ENCODE measurements around the gene CSNK1G2.

CSNK1G2 gene

DNA sequence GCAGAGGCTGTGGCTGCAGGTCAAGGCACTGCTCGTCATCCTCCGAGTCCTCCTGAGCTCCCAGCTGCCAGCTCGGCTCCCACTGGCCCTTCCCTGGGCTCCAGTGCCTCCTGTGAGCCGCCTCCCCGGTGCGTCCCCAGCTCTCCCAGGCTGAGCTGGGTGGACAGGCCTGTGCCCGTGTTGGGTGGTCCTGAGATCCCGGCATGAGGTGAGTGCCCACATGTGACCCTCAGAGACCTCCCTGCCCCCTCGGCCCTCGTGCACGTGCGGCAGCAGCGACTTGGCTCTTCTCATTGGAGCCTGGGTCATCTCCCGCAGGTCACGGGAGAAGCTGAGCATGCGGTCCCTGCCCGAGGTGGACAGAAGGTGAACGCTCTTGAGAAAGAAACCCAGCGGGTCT is 20.3 kb upstream of the CSNK1G2 start:
- DNase-seq: no peak

GRCh38 chr19:1921326-1921725 is 19.6 kb upstream of the CSNK1G2 start:
- no peak for DNase-seq

DNA sequence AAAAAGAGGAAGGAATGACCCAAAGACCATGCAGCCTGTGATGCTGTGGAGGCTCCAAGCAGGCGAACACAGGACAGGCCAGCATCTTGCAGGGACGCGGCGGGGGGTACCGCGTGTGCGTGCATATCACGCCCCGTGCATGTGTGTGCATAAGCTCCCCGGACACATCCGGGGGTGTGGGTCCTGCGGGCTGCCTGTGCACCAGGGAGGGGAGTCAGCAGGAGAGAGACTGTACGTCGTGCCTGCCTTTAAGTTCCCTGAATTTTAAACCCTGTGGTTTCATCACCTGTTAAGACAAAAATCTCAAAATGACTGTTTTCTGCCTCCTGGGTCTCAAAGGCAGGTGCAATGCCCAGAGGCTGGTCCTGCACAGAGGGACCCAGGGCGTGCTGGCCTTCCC is 19.1 kb upstream of the CSNK1G2 start:
- DNase-seq: no peak

DNA sequence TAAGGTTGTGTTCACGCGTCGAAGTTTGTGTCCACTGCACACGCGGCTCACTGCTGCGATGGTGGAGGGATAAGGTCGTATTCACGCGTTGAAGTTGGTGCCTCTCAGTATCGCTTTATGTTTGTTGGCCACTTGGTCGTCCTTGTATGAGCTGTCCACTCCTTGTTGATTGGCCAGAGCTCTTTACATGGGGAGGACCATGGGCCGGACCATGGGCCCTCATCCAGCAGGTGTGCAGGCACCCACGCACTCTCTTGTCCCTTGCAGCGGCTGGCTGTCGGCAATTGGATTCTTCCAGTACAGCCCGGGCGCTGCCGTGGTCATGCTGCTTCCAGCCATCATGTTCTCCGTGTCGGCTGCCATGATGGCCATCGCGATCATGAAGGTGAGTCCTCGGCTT is 18.2 kb upstream of the CSNK1G2 start:
- DNase-seq: no peak

DNA sequence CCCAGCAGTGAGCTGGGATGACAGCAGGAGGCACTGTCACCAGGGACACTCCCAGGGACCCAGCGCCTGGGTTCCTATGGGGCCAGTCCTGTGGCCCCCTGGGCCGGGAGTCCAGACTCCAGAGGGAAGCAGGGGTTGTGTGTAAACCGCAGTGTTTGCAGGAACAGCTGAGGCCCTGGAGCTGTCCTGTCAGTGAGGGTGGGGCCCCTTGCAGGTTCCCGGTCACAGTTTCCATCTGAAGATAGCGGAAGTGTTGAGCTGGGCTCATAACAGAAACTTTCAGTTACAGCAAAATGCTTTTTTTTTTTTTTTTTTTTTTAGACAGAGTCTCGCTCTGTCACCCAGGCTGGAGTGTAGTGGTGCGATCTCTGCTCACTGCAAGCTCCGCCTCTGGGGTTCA is 17.7 kb upstream of the CSNK1G2 start:
- DNase-seq: no peak

- DNase-seq: no peak
Observed at GRCh38 chr19:1924320-1924961, 16.5 kb upstream of the CSNK1G2 start.

DNA sequence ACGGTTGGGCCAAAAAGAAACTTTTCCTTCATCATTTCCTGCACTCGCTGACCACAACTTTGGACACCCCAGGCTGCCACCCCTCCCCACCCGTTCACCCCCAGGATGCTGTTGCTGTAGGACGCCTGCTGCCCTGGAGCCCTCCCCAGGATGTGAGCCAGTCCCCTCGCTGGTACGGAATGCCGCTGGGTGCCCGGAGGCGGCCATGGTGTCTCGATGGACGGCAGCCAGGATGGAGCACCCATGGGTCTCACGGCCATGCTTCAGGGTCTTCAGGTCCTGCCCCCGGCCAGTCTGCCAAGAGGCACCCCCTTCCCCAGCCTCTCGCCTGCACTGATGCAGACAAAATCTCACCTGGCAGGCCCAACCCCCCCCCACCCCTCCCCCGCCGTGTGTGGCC is 15.4 kb upstream of the CSNK1G2 start:
- DNase-seq: no peak

- DNase-seq: no peak
Observed at GRCh38 chr19:1929021-1929742, 11.8 kb upstream of the CSNK1G2 start.

- no peak for DNase-seq
Observed at GRCh38 chr19:1931445-1931844, 9.5 kb upstream of the CSNK1G2 start.

DNA sequence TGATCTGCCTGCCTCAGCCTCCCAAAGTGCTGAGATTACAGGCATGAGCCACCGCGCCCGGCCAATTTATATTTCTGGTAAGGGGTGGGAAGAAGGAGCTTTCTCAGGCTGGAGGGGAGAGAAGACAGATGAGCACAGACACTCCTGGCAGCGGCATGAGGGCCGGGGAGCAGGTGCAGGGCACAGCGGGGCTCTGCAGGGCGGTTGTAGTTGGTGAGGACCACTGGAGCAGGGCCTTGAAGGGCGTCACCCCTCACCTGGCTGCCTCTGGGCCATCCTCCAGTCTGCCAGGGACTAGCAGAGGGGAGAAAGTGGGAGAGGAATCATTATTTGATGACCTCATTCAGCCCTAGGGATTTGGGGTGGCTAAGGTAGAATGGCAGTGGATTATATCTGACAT is 8.6 kb upstream of the CSNK1G2 start:
- no peak for DNase-seq

GRCh38 chr19:1933244-1933643 is 7.7 kb upstream of the CSNK1G2 start:
- DNase-seq: no peak

DNA sequence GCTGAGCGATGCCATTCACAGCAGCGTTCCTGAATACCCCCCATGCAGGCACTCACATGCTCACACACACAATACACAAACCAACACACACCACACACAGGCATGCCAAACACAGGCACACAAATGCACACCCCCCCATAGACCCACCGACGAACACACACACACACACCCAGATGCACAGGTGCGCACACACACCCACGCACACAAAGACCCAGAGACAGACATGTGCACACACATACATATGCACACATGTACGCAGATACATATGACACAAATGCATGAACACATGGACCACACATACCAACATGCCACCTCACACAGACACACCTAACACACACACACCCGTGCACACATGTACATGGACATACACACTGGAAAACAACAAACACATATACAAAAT is 7.0 kb upstream of the CSNK1G2 start:
- no peak for DNase-seq

- no peak for DNase-seq
Observed at GRCh38 chr19:1935484-1936208, 5.3 kb upstream of the CSNK1G2 start.

DNA sequence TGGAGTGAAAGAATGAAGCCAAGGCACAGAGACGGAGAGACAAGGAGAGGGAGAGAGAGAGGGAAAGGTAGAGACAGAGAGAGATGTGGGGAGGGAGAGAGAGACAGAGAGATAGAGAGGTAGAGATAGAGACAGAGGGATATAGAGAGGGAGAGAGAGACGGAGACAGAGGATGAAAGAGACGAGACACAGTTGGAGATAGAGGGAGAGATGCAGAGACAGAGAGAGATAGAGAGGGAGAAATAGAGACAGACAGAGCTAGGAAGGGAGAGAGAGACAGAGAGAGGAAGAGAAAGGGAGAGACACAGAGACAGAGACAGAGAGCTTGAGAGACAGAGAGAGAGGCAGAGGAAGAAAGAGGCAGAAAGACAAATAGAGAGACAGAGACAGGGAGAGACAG is 4.5 kb upstream of the CSNK1G2 start:
- DNase-seq: no peak

DNA sequence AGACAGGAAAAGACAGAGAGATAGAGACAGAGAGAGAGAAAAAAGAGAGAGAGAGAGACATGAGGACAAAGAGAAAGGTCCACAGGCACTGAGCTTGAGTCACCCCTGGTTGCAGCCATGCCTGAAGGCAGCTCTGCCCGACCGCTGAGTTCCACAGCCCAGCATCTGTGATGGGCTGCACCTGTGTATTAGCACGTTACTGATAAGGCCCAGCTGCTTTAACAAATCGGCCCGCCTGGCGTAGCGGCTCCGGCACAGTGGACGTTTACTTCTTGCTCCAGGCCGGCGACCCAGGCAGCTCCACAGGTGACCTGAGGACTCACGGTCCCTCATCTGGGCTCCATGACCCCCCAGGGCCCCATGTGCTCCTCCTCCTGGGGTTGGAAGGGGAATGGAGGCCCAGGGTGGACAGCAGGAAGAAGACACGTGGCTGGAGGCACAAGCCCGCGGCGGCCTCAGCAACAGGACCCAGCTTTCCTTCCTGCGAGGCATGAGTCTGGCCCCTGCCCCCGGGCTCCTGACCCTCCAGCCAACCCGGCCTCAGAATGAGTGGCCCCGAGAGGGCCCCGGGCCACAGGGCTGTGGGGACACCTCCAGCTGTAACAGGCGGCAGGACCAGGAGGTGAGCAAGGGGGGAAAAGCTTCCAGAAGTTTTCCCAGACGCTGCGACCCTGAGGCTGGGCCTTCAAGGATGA is 3.9 kb upstream of the CSNK1G2 start:
- DNase-seq: no peak

DNA sequence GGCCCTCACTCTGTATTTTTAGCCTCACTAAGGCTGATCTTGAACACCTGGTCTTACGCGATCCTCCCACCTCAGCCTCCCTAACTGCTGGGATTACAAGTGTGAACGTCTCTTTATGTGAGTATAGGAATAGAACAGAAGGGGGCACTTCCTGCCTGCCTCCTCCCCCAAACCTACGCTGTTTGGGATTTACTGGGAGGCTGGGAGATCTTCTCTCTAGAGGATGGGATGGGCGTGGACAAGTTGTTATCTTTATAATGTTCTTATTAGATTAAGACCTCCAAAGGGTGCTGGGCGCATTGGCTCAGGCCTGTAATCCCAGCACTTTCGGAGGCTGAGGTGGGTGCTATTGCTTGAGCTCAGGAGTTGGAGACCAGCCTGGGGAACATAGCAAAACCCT is 2.9 kb upstream of the CSNK1G2 start:
- DNase-seq: no peak

GRCh38 chr19:1942078-1942933 is 1.3 kb downstream of the CSNK1G2 start:
- DNase-seq: no peak

DNA sequence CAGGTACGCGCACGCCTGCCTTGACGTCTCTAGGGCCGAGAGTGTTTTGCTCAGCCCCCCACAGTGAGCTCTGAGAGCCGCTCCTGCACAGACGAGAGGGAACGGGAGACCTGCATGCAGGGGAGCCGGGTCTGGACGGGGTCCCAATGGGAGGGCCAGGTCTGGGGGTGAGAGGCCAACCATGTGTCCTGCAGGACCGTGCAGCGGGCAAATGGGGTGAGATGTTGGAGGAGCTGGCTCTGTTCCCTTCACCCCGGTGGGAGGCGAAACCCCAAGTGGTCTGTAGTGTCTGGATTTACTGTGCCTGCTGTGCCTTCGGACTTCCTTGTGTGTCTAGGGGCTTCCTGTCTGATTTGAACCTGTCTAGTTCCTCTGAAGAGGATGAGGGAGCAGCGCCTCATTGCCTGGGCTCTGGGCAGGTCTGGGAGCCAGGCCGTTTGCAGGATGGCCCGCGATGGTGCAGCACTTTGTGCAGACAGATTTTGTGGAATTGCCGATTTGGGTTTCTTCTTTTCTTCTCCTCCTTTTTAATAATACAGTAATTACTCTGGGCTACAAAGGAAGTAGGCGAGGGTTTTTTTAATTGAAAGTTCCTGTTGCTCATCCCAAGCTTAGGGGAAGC is 2.1 kb downstream of the CSNK1G2 start:
- no peak for DNase-seq

DNA sequence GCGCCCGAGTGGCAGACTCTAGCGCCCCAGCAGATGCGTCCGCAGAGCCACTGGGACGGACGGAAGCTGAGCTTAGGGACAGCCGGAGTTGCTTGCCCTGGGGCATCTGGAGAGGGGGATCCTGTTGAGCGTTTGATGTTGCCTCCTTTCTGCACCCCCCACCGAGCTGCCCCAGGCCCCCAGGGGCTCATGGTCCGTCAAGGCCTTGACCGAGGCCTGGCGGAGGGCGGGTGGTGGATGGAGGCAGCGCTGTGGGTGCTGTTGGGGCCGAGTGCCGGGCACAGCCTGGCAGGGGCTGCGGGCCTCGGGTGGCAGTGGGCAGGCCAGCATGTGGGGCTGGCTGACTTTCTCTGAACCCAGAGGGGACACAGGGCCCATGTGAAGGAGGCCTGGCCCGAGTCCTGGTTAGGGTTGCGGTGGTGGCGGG is 2.7 kb downstream of the CSNK1G2 start:
- no peak for DNase-seq

DNA sequence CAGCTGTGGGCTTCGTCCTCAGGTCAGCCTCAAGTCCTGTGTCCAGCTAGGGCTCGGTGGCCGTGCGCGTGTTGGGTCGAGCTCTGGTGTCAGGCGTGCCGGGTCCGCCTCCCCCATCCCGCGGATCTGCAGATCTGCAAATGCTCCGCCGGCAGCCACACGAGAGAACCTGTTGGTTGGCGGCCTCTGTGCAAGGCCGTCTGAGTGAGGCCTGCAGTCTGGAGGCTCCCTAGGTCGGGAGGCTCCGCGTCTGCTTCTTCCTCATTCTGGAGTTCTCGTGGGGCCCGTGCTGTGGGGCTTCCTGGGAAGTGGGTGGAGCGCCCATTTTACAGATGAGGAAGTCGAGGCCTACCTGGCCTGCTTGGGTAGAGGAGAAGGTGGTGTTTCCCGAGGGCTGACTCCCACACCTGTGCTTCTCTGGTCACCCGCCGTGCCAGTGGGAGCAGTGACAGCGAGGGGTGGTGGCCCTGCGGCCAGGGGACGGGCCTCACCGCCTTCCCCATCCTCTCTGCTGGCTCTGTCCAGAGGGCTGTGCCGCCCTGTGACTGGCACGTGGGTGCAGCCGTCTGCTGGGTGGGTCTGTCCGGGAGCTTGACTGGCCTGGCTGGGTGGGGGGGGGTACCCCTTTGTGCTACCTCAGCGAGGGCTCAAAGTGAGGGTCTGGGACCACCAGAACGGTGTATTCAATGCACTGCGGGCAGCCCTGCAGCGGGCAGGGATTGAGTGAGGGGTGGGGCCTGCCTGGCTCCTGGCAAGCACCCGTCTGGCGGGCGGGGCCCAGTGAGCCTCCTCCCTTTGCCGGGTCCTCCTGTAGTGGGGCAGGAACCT is 3.3 kb downstream of the CSNK1G2 start:
- DNase-seq: no peak

DNA sequence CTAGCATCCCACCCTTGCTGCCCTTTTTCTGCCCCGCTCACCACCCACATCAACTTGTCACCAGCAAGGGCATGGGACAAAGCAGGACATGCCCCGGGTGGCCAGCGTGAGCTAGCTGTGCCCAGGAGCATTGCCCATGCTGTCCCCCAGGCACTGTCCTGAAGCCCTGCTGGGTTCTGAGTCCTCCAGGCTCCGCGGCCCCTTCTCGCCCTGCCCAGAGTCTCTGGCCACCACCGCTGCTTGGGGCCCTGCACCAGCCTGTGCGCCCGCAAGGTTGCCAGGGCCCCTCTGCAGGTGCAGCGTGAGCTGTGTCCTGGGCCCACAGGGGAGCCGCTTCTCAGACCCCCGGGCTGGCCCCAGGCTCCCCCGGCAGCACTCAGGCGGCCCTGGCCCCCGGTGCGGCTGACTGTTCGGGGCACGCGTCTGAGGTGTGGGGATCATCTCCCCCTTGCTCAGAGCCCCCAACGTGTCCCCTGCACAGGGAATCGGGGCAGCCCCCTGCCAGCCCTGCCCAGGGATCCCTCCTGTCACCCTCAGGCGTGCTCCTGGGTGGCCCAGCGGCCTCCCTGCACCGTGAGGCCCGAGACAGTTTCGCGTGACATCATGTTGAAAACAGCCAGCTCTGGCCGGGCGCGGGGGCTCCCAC is 4.1 kb downstream of the CSNK1G2 start:
- no peak for DNase-seq

Measured in NCI-H1436 treated with DMSO at 0.1 percent for 48 hours (cell line).